SK-N-SH (cell line): ENCODE data around the gene PPFIBP2.

Experiments used
- JUND ChIP-seq: IDR thresholded peaks from 2 replicates; pipeline ENCODE4 v1.4.0; 2012
- NRF1 ChIP-seq: IDR thresholded peaks from 2 replicates; pipeline ENCODE4 v1.6.1; 2012; ENCODE audit warnings: low read depth, mild to moderate bottlenecking, low read length
- RCOR1 ChIP-seq: fragments of 150-350 bp; IDR thresholded peaks from 2 replicates; pipeline ENCODE4 v1.6.1; 2017; ENCODE audit warnings: antibody characterized with exemption, low read length
- SIN3A ChIP-seq: IDR thresholded peaks from 2 replicates; pipeline ENCODE4 v1.6.1; 2012; ENCODE audit warnings: low read depth, mild to moderate bottlenecking, low read length, moderate library complexity, borderline replicate concordance
- TF ChIP-seq, protein P1 (sequence below): fragments of 200-600 bp; sonication (generic); IDR thresholded peaks from 2 replicates; pipeline ENCODE4 v1.6.1; 2017; ENCODE audit warnings: antibody characterized with exemption, mild to moderate bottlenecking, moderate library complexity

DNA sequence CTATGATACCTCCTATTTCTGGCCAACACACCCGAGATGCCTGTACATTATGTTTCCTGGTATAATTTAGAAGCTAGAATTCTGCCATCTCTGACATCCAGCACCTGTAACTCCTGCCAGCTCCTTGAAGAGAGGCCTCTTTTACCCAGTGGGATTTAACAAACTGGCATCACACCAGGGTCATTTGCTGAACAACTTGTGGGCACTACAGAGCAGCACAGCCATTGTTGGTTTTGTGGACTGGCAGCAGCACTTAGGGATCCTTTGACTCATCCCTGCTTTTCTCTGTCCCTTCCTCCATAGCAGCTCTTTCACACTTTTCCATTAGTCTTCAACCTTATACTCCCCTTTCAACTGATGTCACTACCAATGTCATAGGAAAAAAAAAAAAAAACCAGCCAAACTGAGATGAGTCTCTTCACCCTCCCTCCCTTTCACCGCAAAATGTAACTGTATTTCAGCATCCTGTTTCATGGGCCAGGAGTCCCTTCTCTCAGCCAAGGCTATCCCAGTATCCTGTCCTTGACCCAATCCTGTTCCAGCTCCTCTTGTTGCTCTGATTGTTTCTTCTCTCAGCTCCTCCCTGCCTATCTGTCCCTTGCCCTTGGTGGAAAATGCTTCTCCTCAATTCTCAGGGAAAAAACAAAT is 68.7 kb downstream of the PPFIBP2 start:
- TF ChIP-seq NRF1: no peak
- TF ChIP-seq SIN3A: no peak
- no peak for TF ChIP-seq JUND
- TF ChIP-seq RCOR1: no peak
- TF ChIP-seq, protein P1, sequence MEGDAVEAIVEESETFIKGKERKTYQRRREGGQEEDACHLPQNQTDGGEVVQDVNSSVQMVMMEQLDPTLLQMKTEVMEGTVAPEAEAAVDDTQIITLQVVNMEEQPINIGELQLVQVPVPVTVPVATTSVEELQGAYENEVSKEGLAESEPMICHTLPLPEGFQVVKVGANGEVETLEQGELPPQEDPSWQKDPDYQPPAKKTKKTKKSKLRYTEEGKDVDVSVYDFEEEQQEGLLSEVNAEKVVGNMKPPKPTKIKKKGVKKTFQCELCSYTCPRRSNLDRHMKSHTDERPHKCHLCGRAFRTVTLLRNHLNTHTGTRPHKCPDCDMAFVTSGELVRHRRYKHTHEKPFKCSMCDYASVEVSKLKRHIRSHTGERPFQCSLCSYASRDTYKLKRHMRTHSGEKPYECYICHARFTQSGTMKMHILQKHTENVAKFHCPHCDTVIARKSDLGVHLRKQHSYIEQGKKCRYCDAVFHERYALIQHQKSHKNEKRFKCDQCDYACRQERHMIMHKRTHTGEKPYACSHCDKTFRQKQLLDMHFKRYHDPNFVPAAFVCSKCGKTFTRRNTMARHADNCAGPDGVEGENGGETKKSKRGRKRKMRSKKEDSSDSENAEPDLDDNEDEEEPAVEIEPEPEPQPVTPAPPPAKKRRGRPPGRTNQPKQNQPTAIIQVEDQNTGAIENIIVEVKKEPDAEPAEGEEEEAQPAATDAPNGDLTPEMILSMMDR: no peak
